ENCODE results near the gene AWAT2.
A peak's percentile ranks its signal among the peaks of the same experiment; 100 is the strongest.

AWAT2 gene

DNA sequence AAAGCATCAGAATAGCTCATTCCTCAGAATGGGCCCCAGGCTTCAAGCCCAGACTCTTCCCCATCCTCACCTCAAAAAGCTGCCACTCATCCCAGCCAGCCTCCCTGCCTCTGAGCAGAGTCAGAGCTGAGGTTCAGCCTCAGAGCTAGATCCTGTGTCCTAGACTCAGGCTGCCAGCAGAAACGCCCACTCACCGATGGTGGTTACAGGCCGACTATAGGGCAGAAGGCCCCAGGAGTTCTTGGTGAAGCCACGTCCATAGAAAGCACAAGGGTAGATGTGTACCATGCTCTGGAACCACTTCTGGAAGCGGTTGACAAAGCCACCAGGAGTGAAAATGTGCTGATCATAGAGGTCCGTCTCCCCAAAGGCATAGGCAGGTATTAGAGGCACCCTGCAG is 7.7 kb downstream of the AWAT2 start:
- TF ChIP-seq, protein P1, sequence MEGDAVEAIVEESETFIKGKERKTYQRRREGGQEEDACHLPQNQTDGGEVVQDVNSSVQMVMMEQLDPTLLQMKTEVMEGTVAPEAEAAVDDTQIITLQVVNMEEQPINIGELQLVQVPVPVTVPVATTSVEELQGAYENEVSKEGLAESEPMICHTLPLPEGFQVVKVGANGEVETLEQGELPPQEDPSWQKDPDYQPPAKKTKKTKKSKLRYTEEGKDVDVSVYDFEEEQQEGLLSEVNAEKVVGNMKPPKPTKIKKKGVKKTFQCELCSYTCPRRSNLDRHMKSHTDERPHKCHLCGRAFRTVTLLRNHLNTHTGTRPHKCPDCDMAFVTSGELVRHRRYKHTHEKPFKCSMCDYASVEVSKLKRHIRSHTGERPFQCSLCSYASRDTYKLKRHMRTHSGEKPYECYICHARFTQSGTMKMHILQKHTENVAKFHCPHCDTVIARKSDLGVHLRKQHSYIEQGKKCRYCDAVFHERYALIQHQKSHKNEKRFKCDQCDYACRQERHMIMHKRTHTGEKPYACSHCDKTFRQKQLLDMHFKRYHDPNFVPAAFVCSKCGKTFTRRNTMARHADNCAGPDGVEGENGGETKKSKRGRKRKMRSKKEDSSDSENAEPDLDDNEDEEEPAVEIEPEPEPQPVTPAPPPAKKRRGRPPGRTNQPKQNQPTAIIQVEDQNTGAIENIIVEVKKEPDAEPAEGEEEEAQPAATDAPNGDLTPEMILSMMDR (IDR thresholded peaks at IDR 0.05; ENCODE audit: insufficient read depth, low read length, poor library complexity, severe bottlenecking), result no peak
- no peaks in the 10 kb centered on the region for H3K36me3 ChIP-seq (ENCODE audit: control insufficient read depth, insufficient read depth, low read length)
- no peaks in the 10 kb centered on the region for H3K27me3 ChIP-seq (replicated peaks; ENCODE audit: control insufficient read depth, insufficient read depth, low read length)
- no peak overlapping the region for H3K4me3 ChIP-seq (replicated peaks; ENCODE audit: low read depth, low read length)
- no peak for DNase-seq (ENCODE audit: extremely low read depth, insufficient read length)

DNA sequence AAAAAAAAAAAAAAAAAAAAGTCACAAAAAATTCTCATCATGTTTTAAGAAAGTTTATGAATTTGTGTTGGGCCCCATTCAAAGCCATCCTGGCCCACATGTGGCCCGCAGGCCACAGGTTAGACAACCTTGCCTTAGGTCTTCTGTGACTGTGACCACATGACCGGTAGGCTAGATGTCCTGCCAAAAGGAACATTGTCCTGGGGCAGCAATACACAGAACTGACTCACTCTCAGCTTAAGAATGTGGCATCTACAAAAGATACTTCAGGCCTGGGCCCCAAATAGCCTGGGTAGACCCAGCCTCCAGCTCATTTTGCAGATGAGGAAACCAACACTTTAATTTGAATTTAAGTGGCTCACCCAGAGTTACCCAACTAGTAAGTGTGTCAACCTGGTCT is 10.0 kb downstream of the AWAT2 start:
- Histone ChIP-seq H3K36me3 (ENCODE audit: control insufficient read depth, insufficient read depth, low read length) (no peaks in the 10 kb centered on the region), H3K27me3 (replicated peaks; ENCODE audit: control insufficient read depth, insufficient read depth, low read length) (no peaks in the 10 kb centered on the region), H3K4me3 (replicated peaks; ENCODE audit: low read depth, low read length) (no peak overlapping the region)
- TF ChIP-seq, protein P1 (IDR thresholded peaks at IDR 0.05; ENCODE audit: insufficient read depth, low read length, poor library complexity, severe bottlenecking), result no peak
- no peak for DNase-seq (ENCODE audit: extremely low read depth, insufficient read length)

DNA sequence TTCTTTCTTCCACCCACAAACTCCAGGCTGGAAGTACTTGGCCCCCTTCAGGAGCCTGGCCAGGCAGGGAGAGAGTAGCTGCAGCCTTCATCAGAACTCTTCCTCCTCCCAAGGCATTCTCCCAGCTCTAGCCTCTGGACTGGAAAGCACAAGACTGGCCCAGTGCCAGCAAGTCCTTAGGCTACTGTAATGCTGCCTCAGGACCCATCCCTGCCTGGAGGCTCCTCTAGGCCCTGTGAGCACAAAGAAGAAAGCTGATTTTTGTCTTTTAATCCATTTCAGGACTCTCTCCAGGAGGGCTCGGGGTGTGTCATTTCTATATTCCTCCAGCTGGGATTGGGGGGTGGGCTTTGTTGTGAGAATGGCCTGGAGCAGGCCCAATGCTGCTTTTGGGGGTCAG is 10.8 kb downstream of the AWAT2 start:
- Histone ChIP-seq H3K4me3 (replicated peaks; ENCODE audit: low read depth, low read length) (no peak overlapping the region), H3K36me3 (ENCODE audit: control insufficient read depth, insufficient read depth, low read length) (no peaks in the 10 kb centered on the region), H3K27me3 (replicated peaks; ENCODE audit: control insufficient read depth, insufficient read depth, low read length) (no peaks in the 10 kb centered on the region)
- TF ChIP-seq, protein P1 (IDR thresholded peaks at IDR 0.05; ENCODE audit: insufficient read depth, low read length, poor library complexity, severe bottlenecking), result no peak
- no peak for DNase-seq (ENCODE audit: extremely low read depth, insufficient read length)

DNA sequence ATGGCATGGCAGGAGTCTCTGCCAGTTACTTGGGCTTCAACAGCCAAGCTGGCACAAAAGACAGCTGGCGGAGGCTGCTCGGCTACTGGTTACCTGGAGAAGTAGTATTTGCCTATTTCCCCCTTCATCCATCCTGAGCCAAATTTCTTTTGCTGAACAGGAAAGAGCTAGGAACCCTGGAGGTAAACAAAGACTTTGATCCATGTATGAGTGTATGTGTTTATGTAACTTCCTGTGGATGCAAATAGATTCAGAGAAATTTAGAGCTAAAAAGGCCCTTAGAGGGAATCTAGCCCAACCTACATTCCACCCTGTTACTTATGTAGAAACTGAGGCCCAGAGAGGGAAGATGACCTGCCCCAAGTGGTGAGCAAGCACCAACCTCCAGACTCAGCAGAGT is 11.2 kb downstream of the AWAT2 start:
- Histone ChIP-seq H3K4me3 (replicated peaks; ENCODE audit: low read depth, low read length) (no peak overlapping the region), H3K27me3 (replicated peaks; ENCODE audit: control insufficient read depth, insufficient read depth, low read length) (no peaks in the 10 kb centered on the region), H3K36me3 (ENCODE audit: control insufficient read depth, insufficient read depth, low read length) (no peaks in the 10 kb centered on the region)
- DNase-seq (ENCODE audit: extremely low read depth, insufficient read length), result no peak
- TF ChIP-seq, protein P1 (IDR thresholded peaks at IDR 0.05; ENCODE audit: insufficient read depth, low read length, poor library complexity, severe bottlenecking), result no peak

DNA sequence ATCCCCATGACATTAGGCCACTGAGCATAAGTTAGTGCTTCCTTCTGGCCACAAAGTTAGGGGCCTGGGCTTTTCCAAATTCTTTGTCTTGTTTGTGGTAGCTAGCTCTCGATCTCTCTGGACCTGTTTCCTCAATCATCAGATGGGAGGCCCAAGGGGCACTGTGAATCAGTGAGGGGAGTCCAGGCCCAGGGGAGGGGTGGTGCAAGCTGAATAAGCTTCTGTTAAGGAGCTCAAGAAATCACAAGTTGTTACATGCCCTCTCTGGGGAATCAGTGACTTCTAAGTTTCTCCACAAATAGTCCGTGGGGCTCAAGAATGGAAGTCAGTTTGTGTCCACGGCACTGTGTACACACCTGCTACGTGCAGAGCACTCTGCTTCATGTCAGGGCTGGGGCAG is 15.1 kb downstream of the AWAT2 start:
- Histone ChIP-seq H3K4me3 (replicated peaks; ENCODE audit: low read depth, low read length) (no peak overlapping the region), H3K36me3 (ENCODE audit: control insufficient read depth, insufficient read depth, low read length) (no peaks in the 10 kb centered on the region), H3K27me3 (replicated peaks; ENCODE audit: control insufficient read depth, insufficient read depth, low read length) (no peaks in the 10 kb centered on the region)
- DNase-seq (ENCODE audit: extremely low read depth, insufficient read length), result no peak
- TF ChIP-seq, protein P1 (IDR thresholded peaks at IDR 0.05; ENCODE audit: insufficient read depth, low read length, poor library complexity, severe bottlenecking), result no peak

DNA sequence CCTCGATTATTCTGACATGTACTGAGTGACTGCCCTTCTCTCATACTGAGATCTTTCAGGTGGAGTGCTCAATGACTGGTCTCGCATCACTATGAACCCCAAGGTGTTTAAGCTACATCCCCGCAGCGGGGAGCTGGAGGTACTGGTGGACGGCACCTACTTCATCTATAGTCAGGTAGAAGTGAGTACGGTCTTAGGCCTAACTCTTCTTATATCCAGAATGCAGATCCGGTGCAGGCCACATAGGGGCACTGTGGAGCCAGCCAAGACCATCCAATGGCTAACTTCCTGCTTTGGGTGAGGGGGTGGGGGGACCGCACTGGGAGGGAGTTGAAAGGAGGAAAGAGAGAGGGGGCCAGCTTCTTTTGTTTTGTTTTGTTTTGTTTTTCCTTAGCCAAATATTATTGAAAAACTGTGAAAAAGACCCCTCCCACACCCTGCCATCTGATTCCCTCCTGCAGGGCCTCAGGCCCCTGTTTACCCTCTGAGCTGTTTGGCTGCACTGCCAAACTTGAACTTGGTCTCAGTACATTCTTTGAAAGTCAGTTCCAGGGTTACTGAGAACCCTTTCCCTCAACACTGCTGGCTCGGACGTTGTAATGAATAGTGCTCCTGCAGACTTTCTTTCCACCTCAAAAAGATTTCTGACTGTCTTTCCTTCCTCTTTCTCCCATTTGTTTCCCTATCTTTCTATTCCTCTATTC is 16.2 kb downstream of the AWAT2 start:
- no peaks in the 10 kb centered on the region for H3K27me3 ChIP-seq (replicated peaks; ENCODE audit: control insufficient read depth, insufficient read depth, low read length)
- H3K36me3 ChIP-seq (ENCODE audit: control insufficient read depth, insufficient read depth, low read length), result no peaks in the 10 kb centered on the region
- TF ChIP-seq, protein P1 (IDR thresholded peaks at IDR 0.05; ENCODE audit: insufficient read depth, low read length, poor library complexity, severe bottlenecking), result peak; percentile 72
- DNase-seq (ENCODE audit: extremely low read depth, insufficient read length), result no peak
- H3K4me3 ChIP-seq (replicated peaks; ENCODE audit: low read depth, low read length), result no peak overlapping the region

All from GM06990 (cell line).